ENCODE measurements around the gene SNAI3. TPM values are rescaled to one million over a fixed set of nuclear protein-coding genes. Genes with fewer than 3 reads are reported as not detected.

The SNAI3 gene
- total RNA-seq, 1 experiment from 2014 or later: 2.2 TPM

- Histone ChIP-seq H3K9me2 (ENCODE audit: insufficient read depth) (no peaks in the 10 kb centered on the region), H4K20me1 (ENCODE audit: insufficient read depth) (no peaks in the 10 kb centered on the region), H3K79me2 (ENCODE audit: insufficient read depth, low read length) (peaks cover 41% of the 10 kb centered on the region), H3K4me3 (replicated peaks in 1 of 2; ENCODE audit: low read depth in 1 of 2, low read length in 2 of 2) (no peak overlapping the region), H3K27ac (ENCODE audit: low read depth, low read length) (no peak overlapping the region), H3K27me3 (ENCODE audit: insufficient read depth, low read length) (no peaks in the 10 kb centered on the region), H2AFZ (ENCODE audit: low read depth, low read length, poor library complexity, severe bottlenecking) (no peak overlapping the region), H3K4me1 (ENCODE audit: control insufficient read depth in 1 of 2, insufficient read depth in 2 of 2, low read length in 2 of 2) (peaks cover 6 to 8% of the 10 kb centered on the region in 2 experiments), H3K9ac (ENCODE audit: low read length) (no peak overlapping the region), H3K36me3 (ENCODE audit: control insufficient read depth in 1 of 2, insufficient read depth in 2 of 2, low read length in 2 of 2) (peaks cover 22 to 45% of the 10 kb centered on the region in 2 experiments; a peak in 3 of 4 replicates), H3K4me2 (ENCODE audit: low read length) (no peak overlapping the region), H3K9me3 (ENCODE audit: control insufficient read depth in 1 of 2, insufficient read depth in 1 of 2, low read depth in 1 of 2, low read length in 2 of 2) (no peaks in the 10 kb centered on the region)
- ChIA-PET POLR2A (no interaction called here), RAD21 (ENCODE audit: low non-redundant PET in 1 of 2, low total read pairs in 2 of 2, uncharacterized antibody in 2 of 2, unreplicated experiment in 2 of 2) (no interaction called here), CTCF (no interaction called here)
- TF ChIP-seq ZBTB33 (IDR thresholded peaks at IDR 0.05; ENCODE audit: extremely low read depth, insufficient replicate concordance, low read length) (no peak), CEBPB (IDR thresholded peaks at IDR 0.05; ENCODE audit: low read depth) (no peak), CBX3 (IDR thresholded peaks at IDR 0.05; ENCODE audit: low read depth) (no peak), SIN3A (IDR thresholded peaks at IDR 0.05; ENCODE audit: low read depth) (no peak), EZH2 (IDR thresholded peaks at IDR 0.05) (no peak), JUND (IDR thresholded peaks at IDR 0.05) (no peak), ZFX (IDR thresholded peaks at IDR 0.05) (no peak), TCF7L2 (IDR thresholded peaks at IDR 0.05; ENCODE audit: borderline replicate concordance, extremely low read depth, insufficient read depth, insufficient read length) (no peak), ATF3 (IDR thresholded peaks at IDR 0.05) (no peak), POLR2A (IDR thresholded peaks at IDR 0.05; ENCODE audit: borderline replicate concordance, extremely low read depth, insufficient read depth, insufficient read length) (no peak), ZNF274 (IDR thresholded peaks at IDR 0.05; ENCODE audit: low read depth, low read length) (no peak), REST (IDR thresholded peaks at IDR 0.05; ENCODE audit: low read depth) (no peak), SRF (IDR thresholded peaks at IDR 0.05; ENCODE audit: low read depth) (no peak)
- DNase-seq (ENCODE audit: low read depth, low spot score): no peak
- BruUV-seq (replicated peaks): no TSS peak
- no peak for ATAC-seq
- intact Hi-C loops (cut with micrococcal nuclease): no loop called here
Observed at GRCh38 chr16:88712362-88712979, 26.2 kb upstream of the SNAI3 start.
